NCI-H748 treated with DMSO at 0.1 percent for 48 hours (cell line): ENCODE results near the gene MARK1.
A peak's percentile ranks its signal among the peaks of the same experiment; 100 is the strongest.

Experiments
- DNase-seq: peaks from one replicate; lab custom pipeline; 2025; lab: John Stamatoyannopoulos, UW

Gene MARK1

DNA sequence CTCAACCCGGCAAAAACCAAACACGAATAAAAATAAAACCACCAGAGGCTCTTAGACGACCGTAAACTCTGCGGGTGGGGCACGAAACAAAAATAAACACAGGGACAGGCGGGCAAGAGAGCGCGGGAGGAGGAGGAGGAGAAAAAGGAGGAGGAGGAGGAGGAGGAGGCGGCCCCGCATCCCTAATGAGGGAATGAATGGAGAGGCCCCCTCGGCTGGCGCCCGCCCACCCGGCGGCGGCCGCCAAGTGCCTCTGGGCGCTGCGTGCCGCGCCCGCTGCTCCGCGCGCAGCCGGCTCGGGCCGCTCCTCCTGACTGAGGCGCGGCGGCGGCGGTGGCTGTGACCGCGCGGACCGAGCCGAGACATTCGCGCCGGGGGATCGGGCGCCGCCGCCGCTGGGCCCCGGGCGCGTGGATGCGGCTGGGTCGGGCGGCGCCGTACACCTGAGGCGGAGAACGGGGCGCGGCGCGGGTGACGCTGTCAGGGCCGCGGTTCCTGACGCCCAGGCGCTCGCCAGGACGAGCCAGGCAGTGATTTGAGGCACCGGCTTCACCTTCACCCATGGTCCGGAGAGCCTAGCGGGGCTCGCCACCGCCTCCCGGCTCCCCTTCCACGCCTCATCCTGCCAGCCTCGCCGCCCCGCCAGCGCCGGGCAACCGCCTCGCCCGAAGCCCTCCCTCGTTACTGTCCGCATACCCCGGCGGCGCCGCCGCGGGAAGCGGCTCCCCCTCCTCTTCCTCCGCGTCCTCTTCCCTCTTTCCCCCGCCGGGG lies at the start of gene MARK1:
MARK1 (plus strand) TSS at position 229 of the 771 bp plus-strand sequence. CDS start 687 bp downstream, outside the sequence.
- peak; percentile 32 for DNase-seq

DNA sequence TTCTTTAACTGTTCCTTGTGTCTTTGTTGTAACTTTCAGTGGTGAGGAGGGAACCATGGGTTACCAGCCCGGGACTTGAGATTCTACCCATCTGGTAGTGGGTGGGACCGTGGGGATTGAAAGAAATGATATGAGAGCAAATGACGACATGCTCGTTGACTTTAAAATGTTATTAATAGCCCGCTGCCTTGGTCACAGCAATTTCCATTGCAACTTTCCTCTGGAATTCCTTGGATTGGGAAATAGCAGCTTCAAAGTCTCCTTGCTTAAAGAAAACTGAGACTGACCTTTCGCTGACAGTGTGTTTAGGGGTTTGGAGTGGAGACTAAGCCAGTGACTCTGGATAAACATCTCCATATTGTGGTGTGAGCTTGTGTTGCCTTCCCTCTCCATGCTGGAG lies 44.2 kb upstream of the MARK1 start:
- no peak for DNase-seq

DNA sequence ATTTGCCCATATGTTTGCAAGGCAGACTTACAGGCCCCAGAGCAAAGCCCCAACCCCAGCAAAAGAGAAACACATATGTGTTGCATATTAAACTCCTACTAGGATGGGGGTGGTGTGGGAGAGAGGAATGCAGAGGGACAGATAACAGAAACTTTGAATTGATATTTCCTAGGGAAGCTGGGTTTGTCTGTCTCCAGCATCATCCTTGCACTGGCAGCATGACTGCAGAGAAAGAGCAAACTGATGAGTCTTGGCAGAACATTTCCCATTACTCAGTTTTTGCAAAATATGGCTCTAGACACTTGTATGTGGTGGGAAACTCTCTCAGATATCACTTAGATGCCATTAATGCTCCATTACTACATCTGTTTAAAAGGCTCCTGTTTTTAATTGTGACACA lies 43.8 kb upstream of the MARK1 start:
- DNase-seq = no peak

DNA sequence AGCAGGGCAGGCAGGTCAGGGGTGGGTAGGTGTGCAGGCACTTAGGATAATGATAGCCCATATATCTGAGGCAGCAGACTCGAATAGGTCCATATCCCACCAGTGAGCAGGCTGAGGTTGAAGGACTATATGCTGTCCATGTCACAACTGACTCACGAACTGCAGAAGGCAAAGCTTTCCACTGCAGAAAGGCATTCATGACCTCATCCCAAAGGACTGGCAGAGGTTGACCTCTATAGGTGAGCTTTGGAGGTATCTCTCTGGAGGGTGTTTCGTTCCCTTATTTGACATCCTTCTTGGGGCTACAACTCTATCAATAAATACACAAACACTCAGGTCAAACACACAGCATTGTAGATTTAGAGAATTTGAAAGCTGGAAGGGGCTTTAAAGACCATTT lies 42.8 kb upstream of the MARK1 start:
- no peak for DNase-seq

DNA sequence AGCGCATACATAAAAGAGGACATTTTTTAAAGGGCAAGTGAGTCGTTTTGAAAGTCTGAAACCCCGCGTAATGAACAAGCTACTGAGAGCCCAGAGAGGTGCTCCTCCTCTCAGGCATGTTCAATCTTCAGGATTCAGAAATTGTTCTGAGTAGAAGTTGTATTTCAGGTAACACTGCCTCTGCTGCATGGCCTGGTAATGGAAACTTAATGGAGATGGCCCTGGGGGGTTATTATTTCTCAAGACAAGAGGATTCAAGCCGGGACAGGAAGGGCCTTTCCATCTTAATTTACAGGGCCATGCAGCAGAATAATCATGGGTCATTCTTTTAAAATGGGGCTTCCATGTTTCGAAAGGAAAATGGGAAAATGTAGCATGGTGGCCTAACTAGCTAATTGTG lies 42.1 kb upstream of the MARK1 start:
- no peak for DNase-seq

DNA sequence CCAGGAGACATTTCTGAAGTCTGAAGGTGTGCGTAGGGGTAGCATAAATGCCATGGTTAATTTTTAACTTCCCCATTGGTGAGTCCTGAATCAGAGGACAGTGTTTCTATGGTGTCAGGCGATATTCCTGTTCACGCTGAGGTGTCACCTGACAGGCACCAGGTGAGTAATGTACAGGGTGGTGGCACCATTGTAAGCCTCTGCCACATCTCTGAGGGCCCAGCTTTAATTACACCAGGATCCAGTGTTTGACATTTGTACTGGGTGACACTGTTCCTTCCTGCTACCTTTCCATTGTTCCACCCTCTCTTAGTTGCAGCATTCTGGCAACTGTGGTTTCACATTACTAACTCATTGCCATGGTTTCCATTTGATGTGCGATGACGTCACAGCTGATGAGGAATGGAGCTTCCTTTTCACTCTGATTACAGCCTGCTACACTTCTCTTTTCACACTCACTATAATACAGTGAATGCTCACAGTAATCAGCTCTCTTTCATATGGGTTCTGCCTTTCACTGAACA lies 40.6 kb upstream of the MARK1 start:
- DNase-seq = peak; percentile 65

DNA sequence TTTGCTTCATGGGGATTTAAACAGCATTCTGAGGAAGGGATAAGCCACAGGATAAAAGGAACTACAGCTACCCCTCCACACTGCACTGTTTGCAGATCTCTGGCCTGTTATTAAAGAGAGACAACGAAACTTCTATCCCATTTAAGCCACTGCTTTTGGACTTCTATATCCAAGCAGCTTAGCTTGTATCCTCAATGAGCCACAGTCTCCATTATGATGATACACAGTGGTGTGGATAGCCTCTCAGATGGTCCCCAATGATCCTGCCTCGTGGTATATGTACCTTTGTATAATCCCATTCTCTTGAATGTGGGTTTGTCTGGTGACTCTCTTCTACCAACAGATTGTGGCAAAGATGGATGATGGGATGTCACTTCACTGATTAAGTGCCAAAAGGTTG lies 36.0 kb upstream of the MARK1 start:
- no peak for DNase-seq

DNA sequence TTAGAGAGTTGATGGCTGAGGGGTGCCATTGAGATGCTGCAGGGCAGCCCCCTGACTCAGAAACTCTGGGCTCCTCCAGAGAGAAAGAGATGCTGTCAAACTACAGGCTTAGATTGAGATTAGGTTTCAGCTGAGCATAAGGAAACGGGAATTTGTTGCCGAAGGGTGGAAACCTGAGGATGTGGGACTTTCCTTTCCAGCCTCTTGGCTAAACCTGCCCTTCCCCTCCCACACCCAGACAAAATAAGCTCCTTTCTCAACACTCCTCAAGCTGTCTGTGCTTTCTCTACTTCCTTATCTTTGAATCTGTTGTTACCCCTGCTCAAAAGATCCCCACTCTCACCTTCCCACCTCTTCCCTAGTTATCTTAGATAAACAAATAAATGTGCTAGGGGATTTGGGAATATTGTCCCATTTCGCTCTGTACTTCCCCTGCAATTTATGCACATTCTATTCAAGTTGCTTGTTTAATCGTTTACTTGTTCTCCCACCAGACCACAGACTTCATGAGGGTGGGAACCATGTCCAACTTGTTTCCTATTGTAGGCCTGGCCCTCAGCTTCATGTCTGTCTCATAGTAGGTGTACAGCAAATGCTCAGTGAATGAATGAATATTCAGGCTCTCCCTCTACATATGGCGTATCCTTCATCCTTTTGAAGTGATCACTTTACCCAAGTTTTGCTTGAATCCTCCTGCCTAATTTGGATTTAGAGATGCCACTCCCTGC lies 30.6 kb upstream of the MARK1 start:
- no peak for DNase-seq

DNA sequence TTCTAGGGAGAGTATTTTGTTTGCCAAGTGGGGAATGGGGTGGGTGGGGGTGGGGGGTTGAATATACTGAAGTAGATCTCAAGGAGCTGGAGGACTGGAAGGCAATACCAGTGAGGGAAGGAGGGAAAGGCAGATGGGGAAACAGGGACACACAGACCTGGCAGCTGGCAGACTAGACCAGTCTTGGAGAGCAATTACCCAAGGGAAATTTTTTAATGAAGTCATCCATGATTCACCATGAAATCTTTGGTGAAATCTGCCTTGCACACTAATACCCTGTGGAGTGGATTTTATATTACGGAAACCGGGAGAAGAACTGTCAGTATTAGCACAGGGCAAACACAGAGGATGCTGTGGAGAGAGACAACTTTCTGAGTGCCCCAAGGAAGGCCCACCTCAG lies 29.7 kb upstream of the MARK1 start:
- no peak for DNase-seq

DNA sequence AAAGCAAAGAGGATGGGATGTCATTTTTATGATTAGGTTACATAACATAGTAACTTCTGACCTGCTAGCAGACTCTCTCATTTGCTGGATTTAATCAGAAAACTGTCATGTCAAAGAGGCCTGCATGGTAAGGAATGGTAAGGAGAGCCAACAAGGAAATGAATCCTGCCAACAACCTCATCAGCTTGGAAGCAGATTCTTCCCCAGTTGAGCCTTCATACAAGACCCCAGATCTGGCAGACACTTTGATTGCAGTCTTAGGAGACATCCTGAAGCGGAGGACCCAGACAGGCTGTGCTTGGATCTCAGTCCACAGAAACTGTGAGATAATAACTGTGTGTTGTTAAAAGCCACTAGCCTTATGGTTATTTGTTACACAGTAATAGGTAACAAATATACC lies 27.6 kb upstream of the MARK1 start:
- no peak for DNase-seq

DNA sequence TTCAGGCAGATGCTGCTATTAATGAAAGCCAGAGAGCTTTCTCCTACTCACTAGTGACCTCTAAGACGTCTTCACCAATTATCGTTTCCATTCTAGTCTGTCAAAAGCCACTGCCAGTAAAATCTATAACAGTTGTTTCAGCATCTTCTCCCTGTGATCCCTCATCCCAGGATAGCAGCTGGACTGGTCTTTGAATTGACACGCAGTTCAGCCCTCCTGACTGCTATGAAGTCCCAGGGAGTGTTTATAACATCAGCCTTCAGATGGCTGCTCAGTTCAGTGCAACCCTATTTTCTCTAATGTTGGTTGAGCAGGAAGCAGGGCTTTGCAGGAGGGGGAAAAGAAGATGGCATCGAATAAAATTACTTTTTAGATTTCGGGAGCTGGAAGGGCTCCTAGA lies 23.6 kb upstream of the MARK1 start:
- DNase-seq = no peak

DNA sequence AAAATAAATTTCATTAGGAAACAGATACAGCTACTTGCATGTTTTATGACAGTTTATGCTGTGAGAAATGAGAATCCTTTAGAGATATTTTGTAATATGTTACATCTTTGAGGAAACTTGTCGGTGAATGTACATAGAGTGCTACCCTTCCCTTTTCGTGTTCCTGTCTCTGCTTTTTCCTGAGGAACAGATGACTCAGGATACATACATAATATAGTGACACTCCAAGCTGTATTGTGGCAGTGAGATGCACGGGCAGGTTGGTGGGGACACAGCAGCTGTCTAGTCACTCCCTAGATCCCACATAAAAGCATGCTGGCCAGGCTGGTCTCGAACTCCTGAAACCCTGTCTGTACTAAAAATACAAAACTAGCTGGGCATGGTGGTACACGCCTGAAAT lies 20.9 kb upstream of the MARK1 start:
- no peak for DNase-seq

DNA sequence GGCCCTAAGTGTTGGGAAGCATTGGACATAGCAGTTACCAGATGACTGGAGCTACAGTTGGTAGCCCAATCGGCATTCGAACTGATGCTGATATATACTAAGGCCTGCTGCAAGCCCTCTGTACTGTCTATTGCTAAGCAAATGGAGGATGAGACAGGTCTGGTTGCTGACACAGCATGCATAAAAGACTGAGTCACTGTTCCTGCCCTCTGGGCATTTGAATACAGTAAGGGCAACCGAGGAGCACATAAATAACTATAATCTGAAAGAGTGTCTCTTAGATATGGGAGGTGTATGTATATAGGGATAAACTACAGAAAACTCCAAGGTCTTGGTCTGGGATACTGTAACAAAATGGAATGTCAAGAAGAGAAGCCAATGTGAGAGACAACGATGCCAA lies 16.8 kb upstream of the MARK1 start:
- DNase-seq = no peak

DNA sequence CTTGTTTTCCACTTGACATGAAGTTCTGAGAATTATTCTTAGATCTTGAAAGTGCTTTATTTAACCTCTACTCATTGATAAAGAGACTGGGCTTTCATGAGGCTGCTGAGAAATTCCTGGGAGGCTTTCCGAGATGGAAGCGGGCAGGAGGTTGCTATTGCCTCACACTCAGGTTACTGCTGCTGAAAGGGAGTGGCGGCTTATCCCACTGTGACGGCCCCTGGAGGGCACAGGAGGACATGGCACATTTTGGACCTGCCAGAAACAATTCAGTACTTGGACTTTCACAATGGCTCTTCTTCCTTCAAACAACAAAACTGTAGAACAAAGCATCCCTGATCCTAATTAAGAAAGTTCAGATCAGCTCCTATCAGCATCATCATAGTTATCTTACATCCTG lies 16.2 kb upstream of the MARK1 start:
- no peak for DNase-seq

DNA sequence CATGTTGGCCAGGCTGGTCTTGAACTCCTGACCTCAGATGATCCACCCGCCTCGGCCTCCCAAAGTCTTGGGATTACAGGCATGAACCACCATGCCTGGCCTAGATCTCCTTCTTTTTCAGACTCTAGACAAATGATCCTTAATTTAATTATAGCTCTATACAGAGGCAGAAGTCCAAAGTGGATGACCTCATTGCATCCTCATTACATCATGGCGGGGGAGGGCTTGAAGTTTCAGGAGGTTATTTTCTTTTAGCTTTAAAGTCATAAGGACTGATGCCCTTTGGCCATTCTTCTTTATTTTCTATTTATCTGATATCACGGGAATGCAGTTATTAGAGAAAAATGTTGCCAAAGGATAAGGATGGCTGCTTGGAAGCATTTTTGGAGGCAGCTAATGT lies 14.1 kb upstream of the MARK1 start:
- DNase-seq = no peak

DNA sequence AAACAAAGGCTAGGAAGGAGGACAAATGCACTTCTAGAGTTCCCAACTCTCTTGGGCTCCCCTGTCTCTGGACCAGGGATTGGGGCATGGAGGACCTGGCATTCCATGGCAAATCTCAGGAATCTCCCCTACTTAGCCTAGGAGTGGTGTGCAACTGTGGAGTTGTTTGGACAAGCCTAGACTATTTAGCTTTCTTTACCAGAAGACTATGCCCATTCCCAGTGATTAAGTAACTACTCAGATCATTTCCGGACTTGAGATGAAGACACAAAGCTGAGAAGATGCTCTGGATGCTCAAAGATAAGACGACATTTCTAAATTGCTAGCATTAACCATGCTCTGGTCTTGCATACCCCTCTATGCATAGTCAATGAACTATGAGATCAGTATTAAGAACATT lies 13.7 kb upstream of the MARK1 start:
- no peak for DNase-seq

DNA sequence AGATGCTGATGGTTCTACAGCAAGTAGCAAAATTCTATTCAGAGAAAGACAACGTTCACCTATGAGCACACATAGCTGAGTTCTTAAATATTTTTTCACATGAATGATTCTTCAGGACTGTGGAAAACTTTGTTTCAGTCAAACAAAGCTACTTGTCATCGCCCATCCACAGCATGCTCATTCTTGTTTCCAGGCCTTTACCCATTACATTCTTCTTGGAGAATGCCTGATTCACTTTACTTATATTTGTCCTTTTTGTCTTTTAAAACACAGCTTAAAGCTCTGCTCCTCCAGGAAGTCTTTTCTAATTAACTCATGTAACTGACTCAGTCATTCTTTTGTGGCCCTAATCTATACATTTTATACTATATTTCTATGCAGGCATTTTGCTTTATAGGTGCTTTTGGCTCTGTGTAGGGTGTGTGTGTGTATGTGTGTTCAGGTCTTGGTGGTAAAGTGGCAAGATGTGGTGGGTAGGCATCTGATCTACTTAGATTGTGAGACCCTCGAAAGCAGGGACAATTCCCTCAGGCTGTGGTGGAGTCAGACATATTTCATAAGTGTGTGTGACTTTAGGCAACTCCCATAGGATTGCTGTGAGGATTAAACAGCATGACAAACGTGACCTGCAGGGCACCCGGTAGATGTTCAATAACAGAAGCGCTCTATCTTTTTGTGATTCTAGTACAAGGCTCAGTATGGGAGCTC lies 11.8 kb upstream of the MARK1 start:
- DNase-seq = no peak

DNA sequence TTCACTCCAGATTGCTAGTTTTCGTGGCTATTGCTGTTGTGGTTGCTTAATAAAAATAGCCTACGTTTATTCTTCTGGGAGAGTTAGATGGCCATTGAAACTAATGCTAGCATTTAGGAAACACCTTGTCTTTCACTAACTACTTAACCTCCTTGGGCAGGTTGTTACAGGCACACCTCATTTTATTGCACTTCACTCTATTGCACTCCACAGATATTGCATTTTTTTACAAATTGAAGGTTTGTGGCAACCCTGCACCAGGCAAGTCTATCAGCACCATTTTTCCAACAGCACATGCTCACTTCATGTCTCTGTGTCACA lies 11.3 kb upstream of the MARK1 start:
- no peak for DNase-seq

DNA sequence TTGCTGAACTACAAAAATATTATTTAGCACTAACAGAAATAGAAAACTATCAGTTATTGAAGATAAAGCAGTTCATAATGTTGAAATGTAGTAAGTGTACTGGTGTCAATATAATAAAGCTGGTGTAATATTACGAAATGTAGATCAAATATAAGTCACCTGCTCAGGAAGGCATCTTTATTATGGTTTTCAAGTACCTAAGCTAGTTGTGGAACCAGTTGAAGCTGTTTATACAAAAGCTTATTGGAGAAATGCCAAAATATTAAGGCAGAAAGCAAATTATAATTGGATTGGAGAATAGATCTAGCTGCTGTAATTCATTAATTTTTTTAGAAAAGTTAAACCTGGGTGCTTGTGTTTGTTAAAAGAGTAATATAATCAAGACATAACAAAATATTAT lies 6.2 kb upstream of the MARK1 start:
- peak; percentile 52 for DNase-seq

DNA sequence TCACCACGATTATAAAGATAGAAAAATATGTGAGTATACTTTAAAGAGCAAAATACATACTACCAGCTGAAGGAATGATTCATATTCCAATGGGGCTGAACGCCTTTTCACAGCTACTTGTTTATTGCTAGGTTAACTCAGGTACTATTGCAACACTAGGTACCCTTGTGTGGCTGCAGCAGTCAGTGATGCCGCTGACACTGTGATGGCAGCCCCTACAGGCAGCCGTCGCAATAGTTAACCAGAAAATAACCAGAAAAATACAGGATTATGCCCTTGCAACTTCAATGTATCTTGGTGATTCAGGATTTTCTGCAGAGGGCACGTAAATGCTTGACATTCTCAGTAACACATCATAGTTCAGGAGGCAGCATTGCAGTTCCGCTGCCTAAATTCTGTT lies 1.6 kb upstream of the MARK1 start:
- DNase-seq = no peak

DNA sequence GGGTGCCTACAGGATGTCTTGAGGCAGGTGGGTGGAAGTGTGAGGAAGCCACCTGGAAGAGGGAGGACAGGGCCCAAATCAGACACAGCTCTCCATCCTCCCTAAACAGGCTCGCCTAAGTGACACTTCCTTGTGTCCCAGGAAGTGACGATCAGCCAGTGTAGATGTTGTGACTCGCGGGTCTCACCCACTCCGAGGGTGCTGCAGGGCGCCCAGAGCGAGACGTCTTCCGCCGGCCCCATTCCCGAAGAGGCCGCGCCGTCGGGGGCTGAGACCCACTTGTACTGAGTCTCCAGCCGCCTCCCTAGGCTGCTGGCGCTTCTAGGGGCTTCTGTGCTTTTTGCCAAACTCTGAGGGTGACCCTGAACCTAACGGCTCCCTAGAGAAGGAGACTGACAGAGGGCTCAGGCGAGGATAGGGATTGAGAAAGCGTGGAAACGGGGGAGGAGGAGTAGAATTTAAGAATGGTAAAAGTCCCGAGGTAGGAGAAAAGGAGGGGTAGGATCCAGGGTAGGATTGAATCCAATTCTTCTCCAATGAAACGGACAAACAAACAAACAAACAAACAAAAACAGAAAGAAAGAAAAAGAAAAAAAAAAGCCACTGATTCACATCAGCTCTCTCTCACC lies 543 bp upstream of the MARK1 start:
- no peak for DNase-seq

DNA sequence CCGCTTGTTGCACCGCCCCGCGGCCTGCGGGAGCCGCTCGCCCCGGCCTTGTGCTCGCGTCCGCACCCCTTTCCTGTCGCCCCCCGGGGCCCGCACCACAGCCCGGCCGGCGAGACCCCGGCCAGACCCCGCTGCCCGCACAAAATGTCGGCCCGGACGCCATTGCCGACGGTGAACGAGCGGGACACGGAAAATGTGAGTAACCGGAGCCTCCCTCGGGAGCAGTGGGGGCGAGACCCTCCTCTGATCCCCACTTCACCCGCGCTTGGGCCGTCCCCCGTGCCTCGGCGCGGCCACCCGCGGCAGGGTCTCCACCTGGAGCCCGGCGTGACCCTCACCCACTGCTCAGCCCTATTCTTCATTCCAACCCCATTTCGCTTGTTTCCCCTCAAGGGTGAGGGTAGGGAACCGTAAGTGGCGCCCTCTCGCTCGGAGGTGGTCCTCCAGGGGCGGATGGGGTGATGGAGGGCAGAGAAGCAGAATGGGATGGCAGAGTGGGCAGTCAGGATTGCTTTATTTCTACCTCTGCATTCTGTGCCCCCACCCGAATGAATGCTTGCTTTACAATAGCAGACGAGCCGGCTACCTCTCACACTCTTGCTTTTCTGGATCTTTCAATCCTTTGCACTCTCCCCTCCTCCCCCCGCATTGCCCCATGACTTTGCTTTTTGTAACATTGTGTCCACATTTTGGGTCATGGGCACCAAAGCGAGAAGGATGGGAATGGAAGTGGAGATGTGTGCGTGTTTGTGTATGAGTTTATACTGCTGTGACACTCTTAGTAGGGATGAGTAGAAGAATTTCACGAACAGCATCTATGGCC lies 954 bp downstream of the MARK1 start:
- DNase-seq = no peak
